Pulmonary artery endothelial cell (primary cell): ENCODE results near the gene AS3MT. TPM values are rescaled to one million over a fixed set of nuclear protein-coding genes. Genes with fewer than 3 reads are reported as not detected.
"Not testable (repeated sequence)": the region's sequence is repeated elsewhere in the genome, so short reads cannot be mapped to it uniquely, and the experiment has no call there.

Experiments
- DNase-seq: peaks from one replicate; pipeline ENCODE4 v3.0.0-alpha.2; 2011; ENCODE audit warnings: low read depth, low spot score
- total RNA-seq: library from RNA; depleted of rRNA; stranded (reverse); fragments of >200 nt; gene quantifications from 2 replicates; pipeline ENCODE4 v1.2.3, GENCODE V29; 2014

The AS3MT gene
- 1.4 and 3.0 TPM in 2 replicates for total RNA-seq

DNA sequence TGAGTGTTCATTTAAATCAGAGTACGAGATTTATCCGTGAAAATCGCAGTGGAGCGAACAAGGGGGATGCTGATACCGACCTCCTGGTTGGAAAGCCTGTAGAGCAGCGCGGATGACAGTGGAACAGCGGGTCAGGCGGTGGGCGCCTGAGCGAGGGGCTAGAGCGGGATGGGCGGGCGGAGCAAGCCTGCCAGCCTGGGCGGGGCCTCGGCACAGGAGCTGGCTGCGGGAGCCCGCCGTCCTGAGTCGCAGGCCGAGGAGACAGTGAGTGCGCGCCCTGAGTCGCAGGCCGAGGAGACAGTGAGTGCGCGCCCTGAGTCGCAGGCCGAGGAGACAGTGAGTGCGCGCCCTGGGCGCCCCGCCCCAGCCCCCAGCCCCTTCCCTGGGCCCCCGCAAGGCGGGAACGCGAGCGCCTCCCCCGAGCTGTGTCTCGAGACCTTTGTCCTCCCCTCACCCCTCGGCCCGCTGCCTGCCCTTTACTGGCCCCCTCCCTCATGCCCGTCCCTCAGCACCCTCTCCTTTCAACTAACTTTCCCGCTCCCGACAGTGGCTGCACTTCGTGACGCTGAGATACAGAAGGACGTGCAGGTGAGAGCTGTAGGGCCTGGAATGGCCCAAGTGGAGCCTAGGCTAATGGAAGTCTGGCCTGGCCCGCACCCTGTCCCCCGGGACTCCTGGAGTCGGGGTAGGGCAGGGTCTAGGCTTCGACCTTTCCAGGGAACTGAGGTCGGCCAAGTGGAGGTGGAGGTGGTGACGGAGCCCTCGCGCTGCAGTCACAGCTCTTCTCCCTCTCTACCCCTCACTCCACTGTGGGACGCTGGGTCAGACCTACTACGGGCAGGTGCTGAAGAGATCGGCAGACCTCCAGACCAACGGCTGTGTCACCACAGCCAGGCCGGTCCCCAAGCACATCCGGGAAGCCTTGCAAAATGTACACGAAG lies at the start of gene AS3MT:
Gene AS3MT (plus strand): TSS at position 213 of the 941 bp plus-strand sequence. CDS start 123 bp downstream, at position 336.
- no peak for DNase-seq

- not testable (repeated sequence) for DNase-seq
These were observed 49.3 kb upstream of the AS3MT start for GRCh38 chr10:102820008-102820407.

- no peak for DNase-seq
These were observed 47.0 kb upstream of the AS3MT start for GRCh38 chr10:102822222-102822621.

- no peak for DNase-seq
These were observed 44.6 kb upstream of the AS3MT start for GRCh38 chr10:102824664-102825063.

GRCh38 chr10:102826148-102826796 lies 43.0 kb upstream of the AS3MT start:
- no peak for DNase-seq

DNA sequence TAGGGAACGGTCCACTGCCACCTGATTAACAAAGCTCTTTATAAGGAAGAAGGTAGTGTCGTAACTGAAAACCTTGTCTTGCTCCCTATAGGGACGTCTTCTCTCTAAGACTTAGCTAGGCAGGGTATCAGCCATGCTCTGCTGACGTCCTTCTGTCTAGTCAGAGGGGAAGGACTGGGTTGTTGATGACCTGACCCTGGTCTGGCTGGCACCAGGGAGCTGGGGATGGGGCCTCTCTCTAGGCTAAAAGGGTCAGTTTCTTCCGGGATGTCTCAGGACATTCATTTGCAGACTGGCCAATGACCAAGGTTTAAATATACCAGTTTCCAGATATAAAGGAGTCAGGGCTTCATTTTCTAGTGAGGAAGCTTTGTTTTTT lies 41.7 kb upstream of the AS3MT start:
- no peak for DNase-seq

DNA sequence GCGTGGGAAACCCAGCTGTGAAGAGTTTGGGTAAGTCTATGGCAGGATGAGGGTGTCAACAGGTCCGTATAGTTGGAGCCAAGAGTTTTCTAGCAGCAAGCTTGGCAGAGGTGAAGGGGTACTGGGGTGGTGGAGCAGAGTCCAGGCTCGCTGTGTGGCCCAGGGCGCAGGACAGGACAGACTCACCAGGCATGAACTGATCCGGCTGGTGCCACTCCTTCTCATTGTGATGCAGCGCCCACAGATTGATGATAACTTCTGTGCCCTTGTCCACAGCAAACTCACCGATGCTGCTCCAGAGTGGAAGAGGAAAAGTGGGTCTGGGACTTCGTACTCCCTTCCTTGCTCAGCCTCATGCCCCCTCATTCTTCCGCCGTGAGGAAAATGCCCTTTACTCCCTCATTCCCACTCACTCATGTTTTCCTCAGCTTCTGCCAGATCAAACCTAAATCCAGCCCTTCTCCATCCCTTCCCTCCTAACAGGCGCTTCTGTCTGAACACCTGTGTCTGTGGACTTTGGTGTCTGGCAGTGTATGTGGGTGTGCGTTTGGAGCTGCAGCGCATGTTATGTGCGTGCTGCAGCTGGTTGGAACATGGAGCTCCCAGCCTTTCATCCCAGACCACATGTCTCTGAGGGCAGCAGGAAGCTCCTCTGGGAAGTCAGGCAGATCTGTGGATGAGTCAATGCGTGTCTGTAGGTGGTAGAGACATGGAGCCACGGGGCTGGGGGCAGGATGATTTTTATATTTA lies 37.8 kb upstream of the AS3MT start:
- no peak for DNase-seq

- DNase-seq = no peak
These were observed 37.0 kb upstream of the AS3MT start for GRCh38 chr10:102832248-102832647.

- no peak for DNase-seq
These were observed 36.3 kb upstream of the AS3MT start for GRCh38 chr10:102832987-102833386.

DNA sequence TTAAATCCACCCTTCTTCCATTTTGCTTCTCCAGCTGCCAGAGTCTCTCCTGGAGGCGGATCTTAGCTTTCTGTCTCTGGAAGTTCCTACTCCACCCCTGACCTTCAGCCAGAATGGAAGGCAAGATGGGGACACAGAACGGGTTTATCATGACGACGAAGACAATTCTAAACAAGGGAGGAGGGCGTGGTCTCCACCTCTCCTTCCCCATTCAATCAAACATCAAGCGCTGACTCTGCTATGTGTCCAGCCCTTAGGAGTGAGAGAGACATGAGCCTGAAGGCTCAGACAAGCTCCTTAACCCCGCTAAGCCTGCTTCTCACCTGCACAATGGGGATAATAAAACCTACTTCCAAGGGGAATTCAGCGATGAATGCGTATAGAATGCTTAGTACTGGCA lies 35.1 kb upstream of the AS3MT start:
- DNase-seq = no peak

GRCh38 chr10:102835007-102835482 lies 34.2 kb upstream of the AS3MT start:
- no peak for DNase-seq

DNA sequence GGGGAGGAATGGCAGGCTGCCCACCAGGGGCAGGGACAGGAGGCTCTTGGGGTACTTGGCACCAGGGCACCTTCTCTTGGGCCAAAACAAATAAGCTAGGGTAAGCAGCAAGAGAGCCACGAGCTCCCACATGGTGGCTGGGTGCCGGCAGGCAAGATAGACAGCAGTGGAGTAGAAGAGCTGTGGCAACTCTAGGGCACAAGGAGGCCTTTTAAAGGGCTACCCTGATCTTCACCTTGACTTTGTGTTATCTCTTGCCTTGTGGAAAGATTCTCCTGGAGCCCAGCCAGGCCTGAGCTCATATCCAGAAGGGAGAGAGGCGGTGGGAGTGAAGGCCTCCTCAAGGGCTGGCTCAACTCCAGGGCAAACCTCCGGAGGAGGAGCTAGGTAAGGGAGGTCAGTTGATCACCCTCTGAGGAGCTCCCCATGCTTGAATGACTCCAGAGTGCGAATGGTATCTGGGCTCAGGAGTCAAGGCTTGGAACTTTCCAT lies 32.0 kb upstream of the AS3MT start, which contains the start of gene CYP17A1:
Gene CYP17A1 (minus strand): TSS at position 184 of the 492 bp plus-strand sequence. CDS start 52 bp downstream, at position 132.
- DNase-seq = no peak

- DNase-seq = not testable (repeated sequence)
These were observed 30.9 kb upstream of the AS3MT start for GRCh38 chr10:102838276-102838927.

GRCh38 chr10:102841827-102842345 lies 27.4 kb upstream of the AS3MT start:
- no peak for DNase-seq

GRCh38 chr10:102843139-102843538 lies 26.1 kb upstream of the AS3MT start:
- not testable (repeated sequence) for DNase-seq

DNA sequence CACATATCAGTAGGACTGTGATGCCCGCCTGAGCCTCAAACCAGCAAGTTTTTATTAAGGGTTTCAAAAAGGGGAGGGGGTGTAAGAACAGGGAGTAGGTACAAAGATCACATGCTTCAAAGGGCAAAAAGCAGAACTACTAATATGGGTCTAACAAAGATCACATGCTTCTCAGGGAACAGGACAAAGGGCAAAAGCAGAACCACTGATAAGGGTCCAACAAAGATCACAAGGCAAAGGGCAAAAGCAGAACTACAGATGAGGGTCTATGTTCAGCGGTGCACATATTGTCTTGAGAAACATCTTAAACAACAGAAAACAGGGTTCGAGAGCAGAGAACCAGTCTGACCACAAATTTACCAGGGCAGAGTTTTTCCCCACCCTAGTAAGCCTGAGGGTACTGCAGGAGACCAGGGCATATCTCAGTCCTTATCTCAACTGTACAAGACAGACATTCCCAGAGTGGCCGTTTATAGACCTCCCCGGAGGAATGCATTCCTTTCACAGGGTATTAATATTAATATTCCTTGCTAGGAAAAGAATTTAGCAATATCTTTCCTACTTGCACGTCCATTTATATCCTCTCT lies 25.0 kb upstream of the AS3MT start:
- not testable (repeated sequence) for DNase-seq

DNA sequence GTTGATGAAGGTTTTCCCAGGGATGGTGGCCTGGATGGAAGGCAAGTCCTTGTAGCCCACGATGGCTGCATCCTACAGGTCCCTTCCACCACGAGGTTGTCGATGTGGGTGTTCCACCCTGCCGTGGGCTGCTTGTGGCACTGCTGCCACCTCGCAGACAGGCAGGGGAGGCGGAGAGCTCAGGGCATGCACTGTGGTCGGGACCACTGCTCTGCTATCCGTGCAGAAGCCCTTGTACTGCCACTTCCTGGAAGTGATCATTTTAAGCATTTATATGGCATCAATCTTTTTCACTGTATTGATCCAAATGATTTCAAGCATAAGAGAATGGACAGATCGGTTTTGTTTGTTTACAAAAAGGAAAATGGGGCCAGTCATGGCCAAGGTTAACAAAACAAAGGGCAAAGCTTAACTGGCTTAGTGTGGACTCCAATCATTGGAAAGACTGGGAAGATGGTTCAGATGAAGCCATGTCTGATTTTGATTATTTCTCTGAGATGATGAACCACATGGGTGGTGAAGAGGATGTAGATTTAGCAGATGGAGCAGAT lies 23.8 kb upstream of the AS3MT start:
- no peak for DNase-seq

DNA sequence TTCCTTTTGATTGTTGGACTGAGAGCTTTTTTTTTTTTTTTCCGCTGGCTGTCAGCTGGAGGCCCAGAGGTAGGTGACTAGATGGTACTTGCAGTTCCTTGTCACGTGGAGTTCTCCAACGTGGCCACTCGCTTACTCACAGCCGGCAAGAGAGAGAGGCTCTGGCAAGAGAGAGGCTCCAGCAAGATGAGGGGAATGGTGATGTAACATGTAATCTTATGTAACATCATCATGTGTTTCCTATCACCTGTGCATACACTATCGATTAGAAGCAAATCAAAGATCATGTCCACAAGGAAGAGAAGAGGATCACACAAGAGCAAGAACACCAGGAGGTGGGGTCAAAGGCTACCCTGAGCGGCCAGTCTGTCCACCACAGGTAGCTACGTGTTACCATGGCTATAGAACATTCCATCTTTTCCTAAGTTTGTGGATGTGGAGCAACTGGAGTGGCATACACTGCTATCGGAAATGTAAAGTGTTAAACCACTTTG lies 19.2 kb upstream of the AS3MT start:
- no peak for DNase-seq

DNA sequence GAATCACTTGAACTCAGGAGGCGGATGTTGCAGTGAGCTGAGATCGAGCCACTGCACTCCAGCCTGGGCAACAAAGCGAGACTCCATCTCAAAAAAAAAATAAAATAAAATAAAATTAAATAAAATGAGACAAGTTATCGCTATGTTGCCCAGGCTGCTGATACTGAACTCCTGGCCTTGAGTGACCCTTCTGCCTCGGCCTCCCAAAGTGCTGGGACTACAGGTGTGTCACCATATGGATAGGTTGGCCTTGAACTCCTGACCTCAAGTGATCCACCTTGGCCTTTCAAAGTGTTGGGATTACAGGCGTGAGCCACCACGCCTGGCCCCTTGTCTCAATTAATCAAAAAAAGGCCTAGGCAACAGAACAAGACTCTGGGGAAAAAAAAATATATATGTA lies 16.0 kb upstream of the AS3MT start:
- DNase-seq = not testable (repeated sequence)
